K562 (cell line): Measurements from ENCODE around the gene ANKRD31. TPM values are rescaled to one million over a fixed set of nuclear protein-coding genes. Genes with fewer than 3 reads are reported as not detected.

Experiments
- C11orf30 ChIP-seq: fragments of 450-650 bp; IDR thresholded peaks from 2 replicates; pipeline ENCODE4 v1.6.1; 2016; ENCODE audit warnings: low read depth, mild to moderate bottlenecking
- CEBPG ChIP-seq, 3 experiments: fragments of 200-800 bp in 1 of 3; sonication (Bioruptor generic) in 1 of 3; sonication (generic) in 1 of 3; formaldehyde crosslinking in 1 of 3; IDR thresholded peaks in 2 of 3; conservative IDR thresholded peaks in 1 of 3; 2 replicates each; pipeline versions ENCODE4 v1.6.1 to v1.8.0; 2016 to 2022; ENCODE audit warnings: missing compliant biosample characterization in 2 of 3, missing genetic modification characterization in 2 of 3, mild to moderate bottlenecking in 1 of 3, missing genetic modification reagents in 1 of 3
- MAFF ChIP-seq: IDR thresholded peaks from 2 replicates; pipeline ENCODE4 v1.6.1; 2012; ENCODE audit warnings: low read length, improper control_type of control experiment
- MAFG ChIP-seq: fragments of 450-650 bp; conservative IDR thresholded peaks from 2 replicates; pipeline ENCODE4 v1.6.1; 2016; ENCODE audit warnings: missing genetic modification characterization, missing compliant biosample characterization
- MAFK ChIP-seq: IDR thresholded peaks from 2 replicates; pipeline ENCODE4 v1.6.1; 2011; ENCODE audit warnings: low read length, improper control_type of control experiment
- NFE2 ChIP-seq: IDR thresholded peaks from 2 replicates; pipeline ENCODE4 v1.6.1; 2014; ENCODE audit warnings: antibody characterized with exemption, low read depth
- NFXL1 ChIP-seq: fragments of 450-650 bp; formaldehyde crosslinking; IDR thresholded peaks from 2 replicates; pipeline ENCODE4 v1.4.0; 2021; ENCODE audit warnings: mild to moderate bottlenecking
- NR2C2 ChIP-seq, 2 experiments: fragments of 200-800 bp in 1 of 2; sonication (Bioruptor generic) in 1 of 2; sonication (generic) in 1 of 2; formaldehyde crosslinking in 1 of 2; IDR thresholded peaks; 2 replicates each; pipeline versions ENCODE4 v1.6.1 to v1.8.0; 2016 to 2022; ENCODE audit warnings: mild to moderate bottlenecking in 1 of 2, missing compliant biosample characterization in 1 of 2, missing genetic modification characterization in 1 of 2, missing genetic modification reagents in 1 of 2
- NR2F6 ChIP-seq: fragments of 450-650 bp; formaldehyde crosslinking; IDR thresholded peaks from 2 replicates; pipeline ENCODE4 v1.4.0; 2020; ENCODE audit warnings: mild to moderate bottlenecking
- RFX1 ChIP-seq: fragments of 450-650 bp; IDR thresholded peaks from 2 replicates; pipeline ENCODE4 v1.6.1; 2016; ENCODE audit warnings: mild to moderate bottlenecking, moderate library complexity
- SRSF9 ChIP-seq: fragments of 200-400 bp; formaldehyde crosslinking; IDR thresholded peaks from 2 replicates; pipeline ENCODE4 v1.6.1; 2017; ENCODE audit warnings: low read depth, low read length, borderline replicate concordance
- YY1 ChIP-seq, 3 experiments: IDR thresholded peaks; 2 replicates each; pipeline ENCODE4 v1.6.1; 2011; ENCODE audit warnings: low read length in 2 of 3, mild to moderate bottlenecking in 2 of 3, moderate library complexity in 2 of 3, borderline replicate concordance in 1 of 3, control low read depth in 1 of 3, low read depth in 1 of 3; ENCODE audit not compliant: insufficient read depth in 3 of 3, insufficient replicate concordance in 2 of 3, control insufficient read depth in 1 of 3, insufficient read length in 1 of 3; ENCODE audit errors: extremely low read depth in 1 of 3
- ZFP1 ChIP-seq: fragments of 450-650 bp; formaldehyde crosslinking; IDR thresholded peaks from 2 replicates; pipeline ENCODE4 v1.4.0; 2020; ENCODE audit warnings: mild to moderate bottlenecking, mixed read lengths
- ZNF316 ChIP-seq: fragments of 450-650 bp; IDR thresholded peaks from 2 replicates; pipeline ENCODE4 v1.6.1; 2016
- polyA plus RNA-seq, 8 experiments: library from polyadenylated mRNA; depleted of rRNA in 4 of 8; stranded (reverse) in 5 of 8; unstranded in 3 of 8; fragments of >200 nt; fragmentation: Nextera tagmentation in 2 of 8; fragmentation: Illumina TruSeq in 1 of 8; extraction: Ambion mirVana in 2 of 8; extraction: Trizol in 1 of 8; gene quantifications; 2 replicates each; pipeline versions ENCODE4 v1.2.1 to v1.2.3, GENCODE V29; 2011 to 2014; ENCODE audit warnings: inconsistent platforms in 1 of 8, missing spikeins in 1 of 8
- total RNA-seq, 7 experiments: library from RNA; depleted of rRNA in 6 of 7; stranded (reverse); fragments of >200 nt in 6 of 7; fragmentation: Illumina TruSeq in 2 of 7; extraction: Trizol in 2 of 7; gene quantifications; 2 replicates each; pipeline versions ENCODE4 v1.2.1 to v1.2.3, GENCODE V29; 2011 to 2021; ENCODE audit warnings: low replicate concordance in 1 of 7
- TF ChIP-seq, protein P1 (sequence below): sonication (generic); formaldehyde crosslinking; IDR thresholded peaks from 2 replicates; pipeline ENCODE4 v1.8.0; 2022; ENCODE audit warnings: mild to moderate bottlenecking, missing genetic modification reagents
- TF ChIP-seq, protein P2 (sequence below): fragments of 200-400 bp; formaldehyde crosslinking; IDR thresholded peaks from 2 replicates; pipeline ENCODE4 v1.6.1; 2017; ENCODE audit warnings: mild to moderate bottlenecking, low read depth, low read length, moderate library complexity
- TF ChIP-seq, protein P3 (sequence below): fragments of 450-650 bp; formaldehyde crosslinking; IDR thresholded peaks from 2 replicates; pipeline ENCODE4 v1.4.0; 2022; ENCODE audit warnings: mild to moderate bottlenecking, moderate library complexity
- TF ChIP-seq, protein P4 (sequence below): fragments of 250-450 bp; sonication (Bioruptor Pico); IDR thresholded peaks from 2 replicates; pipeline ENCODE4 v1.4.0; 2020

Gene ANKRD31
- total and polyA plus RNA-seq, 9 of the 15 experiments (the other 6 are each of a cell fraction or from before 2014, with no cell fraction given) = under 0.01 to 0.11 (median 0.05) TPM; not detected in 1

DNA sequence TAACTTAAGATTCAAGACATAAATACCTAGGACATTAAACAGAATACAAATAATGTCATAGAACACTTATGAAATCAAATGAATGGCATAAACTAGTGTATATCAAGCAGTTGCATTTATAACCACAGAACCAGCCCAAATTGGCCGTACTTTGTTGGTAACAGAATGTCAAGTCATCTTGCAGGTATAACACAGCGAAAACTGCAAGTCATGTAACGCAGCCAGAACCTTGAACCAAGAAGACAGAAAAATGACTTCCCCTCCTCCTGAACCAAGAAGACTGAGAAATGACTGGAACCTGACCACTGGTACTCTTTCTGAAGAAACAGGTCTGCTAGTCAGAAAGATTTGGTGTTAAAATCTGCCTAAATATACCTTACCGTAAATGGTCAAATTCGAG lies 38.9 kb downstream of the ANKRD31 start (continued):
- TF ChIP-seq, protein P1, sequence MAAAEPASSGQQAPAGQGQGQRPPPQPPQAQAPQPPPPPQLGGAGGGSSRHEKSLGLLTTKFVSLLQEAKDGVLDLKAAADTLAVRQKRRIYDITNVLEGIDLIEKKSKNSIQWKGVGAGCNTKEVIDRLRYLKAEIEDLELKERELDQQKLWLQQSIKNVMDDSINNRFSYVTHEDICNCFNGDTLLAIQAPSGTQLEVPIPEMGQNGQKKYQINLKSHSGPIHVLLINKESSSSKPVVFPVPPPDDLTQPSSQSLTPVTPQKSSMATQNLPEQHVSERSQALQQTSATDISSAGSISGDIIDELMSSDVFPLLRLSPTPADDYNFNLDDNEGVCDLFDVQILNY (CRISPR knock-in tag) = no peak
- TF ChIP-seq C11orf30 (peak; percentile 93), NR2F6 (CRISPR knock-in tag) (no peak), ZNF316 (peak; percentile 97), MAFG (tag) (peak; percentile 90), CEBPG (CRISPR knock-in tag; IDR thresholded peaks at IDR 0.05) (no peak), CEBPG (tag; conservative IDR thresholded peaks at IDR 0.05 in 1 of 2, IDR thresholded peaks at IDR 0.05 in 1 of 2) (no peak), ZFP1 (CRISPR knock-in tag) (no peak), MAFF (peak; percentile 64), RFX1 (no peak), MAFK (peak; percentile 33; the same call in 1 of the 2 replicates), NFXL1 (no peak), NFE2 (peak; percentile 85), NR2C2 (CRISPR knock-in tag; IDR thresholded peaks at IDR 0.05) (no peak), NR2C2 (tag; IDR thresholded peaks at IDR 0.05) (no peak), SRSF9 (no peak), YY1 (IDR thresholded peaks at IDR 0.05; ENCODE audit: borderline replicate concordance in 1 of 3, control insufficient read depth in 1 of 3, extremely low read depth in 1 of 3, insufficient read depth in 3 of 3, insufficient read length in 1 of 3, insufficient replicate concordance in 2 of 3, low read depth in 1 of 3, low read length in 2 of 3) (no peak)
- TF ChIP-seq, protein P2, sequence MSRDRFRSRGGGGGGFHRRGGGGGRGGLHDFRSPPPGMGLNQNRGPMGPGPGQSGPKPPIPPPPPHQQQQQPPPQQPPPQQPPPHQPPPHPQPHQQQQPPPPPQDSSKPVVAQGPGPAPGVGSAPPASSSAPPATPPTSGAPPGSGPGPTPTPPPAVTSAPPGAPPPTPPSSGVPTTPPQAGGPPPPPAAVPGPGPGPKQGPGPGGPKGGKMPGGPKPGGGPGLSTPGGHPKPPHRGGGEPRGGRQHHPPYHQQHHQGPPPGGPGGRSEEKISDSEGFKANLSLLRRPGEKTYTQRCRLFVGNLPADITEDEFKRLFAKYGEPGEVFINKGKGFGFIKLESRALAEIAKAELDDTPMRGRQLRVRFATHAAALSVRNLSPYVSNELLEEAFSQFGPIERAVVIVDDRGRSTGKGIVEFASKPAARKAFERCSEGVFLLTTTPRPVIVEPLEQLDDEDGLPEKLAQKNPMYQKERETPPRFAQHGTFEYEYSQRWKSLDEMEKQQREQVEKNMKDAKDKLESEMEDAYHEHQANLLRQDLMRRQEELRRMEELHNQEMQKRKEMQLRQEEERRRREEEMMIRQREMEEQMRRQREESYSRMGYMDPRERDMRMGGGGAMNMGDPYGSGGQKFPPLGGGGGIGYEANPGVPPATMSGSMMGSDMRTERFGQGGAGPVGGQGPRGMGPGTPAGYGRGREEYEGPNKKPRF = no peak
- TF ChIP-seq, protein P3, sequence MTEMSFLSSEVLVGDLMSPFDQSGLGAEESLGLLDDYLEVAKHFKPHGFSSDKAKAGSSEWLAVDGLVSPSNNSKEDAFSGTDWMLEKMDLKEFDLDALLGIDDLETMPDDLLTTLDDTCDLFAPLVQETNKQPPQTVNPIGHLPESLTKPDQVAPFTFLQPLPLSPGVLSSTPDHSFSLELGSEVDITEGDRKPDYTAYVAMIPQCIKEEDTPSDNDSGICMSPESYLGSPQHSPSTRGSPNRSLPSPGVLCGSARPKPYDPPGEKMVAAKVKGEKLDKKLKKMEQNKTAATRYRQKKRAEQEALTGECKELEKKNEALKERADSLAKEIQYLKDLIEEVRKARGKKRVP (CRISPR knock-in tag) = no peak
- TF ChIP-seq, protein P4, sequence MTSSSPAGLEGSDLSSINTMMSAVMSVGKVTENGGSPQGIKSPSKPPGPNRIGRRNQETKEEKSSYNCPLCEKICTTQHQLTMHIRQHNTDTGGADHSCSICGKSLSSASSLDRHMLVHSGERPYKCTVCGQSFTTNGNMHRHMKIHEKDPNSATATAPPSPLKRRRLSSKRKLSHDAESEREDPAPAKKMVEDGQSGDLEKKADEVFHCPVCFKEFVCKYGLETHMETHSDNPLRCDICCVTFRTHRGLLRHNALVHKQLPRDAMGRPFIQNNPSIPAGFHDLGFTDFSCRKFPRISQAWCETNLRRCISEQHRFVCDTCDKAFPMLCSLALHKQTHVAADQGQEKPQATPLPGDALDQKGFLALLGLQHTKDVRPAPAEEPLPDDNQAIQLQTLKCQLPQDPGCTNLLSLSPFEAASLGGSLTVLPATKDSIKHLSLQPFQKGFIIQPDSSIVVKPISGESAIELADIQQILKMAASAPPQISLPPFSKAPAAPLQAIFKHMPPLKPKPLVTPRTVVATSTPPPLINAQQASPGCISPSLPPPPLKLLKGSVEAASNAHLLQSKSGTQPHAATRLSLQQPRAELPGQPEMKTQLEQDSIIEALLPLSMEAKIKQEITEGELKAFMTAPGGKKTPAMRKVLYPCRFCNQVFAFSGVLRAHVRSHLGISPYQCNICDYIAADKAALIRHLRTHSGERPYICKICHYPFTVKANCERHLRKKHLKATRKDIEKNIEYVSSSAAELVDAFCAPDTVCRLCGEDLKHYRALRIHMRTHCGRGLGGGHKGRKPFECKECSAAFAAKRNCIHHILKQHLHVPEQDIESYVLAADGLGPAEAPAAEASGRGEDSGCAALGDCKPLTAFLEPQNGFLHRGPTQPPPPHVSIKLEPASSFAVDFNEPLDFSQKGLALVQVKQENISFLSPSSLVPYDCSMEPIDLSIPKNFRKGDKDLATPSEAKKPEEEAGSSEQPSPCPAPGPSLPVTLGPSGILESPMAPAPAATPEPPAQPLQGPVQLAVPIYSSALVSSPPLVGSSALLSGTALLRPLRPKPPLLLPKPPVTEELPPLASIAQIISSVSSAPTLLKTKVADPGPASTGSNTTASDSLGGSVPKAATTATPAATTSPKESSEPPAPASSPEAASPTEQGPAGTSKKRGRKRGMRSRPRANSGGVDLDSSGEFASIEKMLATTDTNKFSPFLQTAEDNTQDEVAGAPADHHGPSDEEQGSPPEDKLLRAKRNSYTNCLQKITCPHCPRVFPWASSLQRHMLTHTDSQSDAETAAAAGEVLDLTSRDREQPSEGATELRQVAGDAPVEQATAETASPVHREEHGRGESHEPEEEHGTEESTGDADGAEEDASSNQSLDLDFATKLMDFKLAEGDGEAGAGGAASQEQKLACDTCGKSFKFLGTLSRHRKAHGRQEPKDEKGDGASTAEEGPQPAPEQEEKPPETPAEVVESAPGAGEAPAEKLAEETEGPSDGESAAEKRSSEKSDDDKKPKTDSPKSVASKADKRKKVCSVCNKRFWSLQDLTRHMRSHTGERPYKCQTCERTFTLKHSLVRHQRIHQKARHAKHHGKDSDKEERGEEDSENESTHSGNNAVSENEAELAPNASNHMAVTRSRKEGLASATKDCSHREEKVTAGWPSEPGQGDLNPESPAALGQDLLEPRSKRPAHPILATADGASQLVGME (CRISPR knock-in tag) = no peak
